NCI-H460 (cell line): Measurements from ENCODE around the gene CBL. TPM values are rescaled to one million over a fixed set of nuclear protein-coding genes. Genes with fewer than 3 reads are reported as not detected.
A peak's percentile ranks its signal among the peaks of the same experiment; 100 is the strongest.
"Not testable (repeated sequence)": the region's sequence is repeated elsewhere in the genome, so short reads cannot be mapped to it uniquely, and the experiment has no call there.

Source experiments
- DNase-seq: peaks from one replicate; pipeline ENCODE4 v3.0.0-alpha.2; 2016; ENCODE audit warnings: low read depth; ENCODE audit errors: extremely low read depth
- total RNA-seq: library from RNA; depleted of rRNA; stranded (reverse); fragments of >200 nt; shearing (Covaris generic); gene quantifications from 2 replicates; pipeline ENCODE4 v1.2.3, GENCODE V29; 2014

The CBL gene
- total RNA-seq, 1 experiment from 2014 or later, result 11.2 TPM

- DNase-seq, result no peak
Observed at GRCh38 chr11:119206511-119207414, 624 bp downstream of the CBL start.

- DNase-seq, result no peak
Observed at GRCh38 chr11:119207415-119207960, 1.3 kb downstream of the CBL start.

GRCh38 chr11:119209186-119209585, 3.0 kb downstream of the CBL start:
- DNase-seq, result no peak

- DNase-seq, result no peak
Observed at GRCh38 chr11:119210050-119210449, 3.9 kb downstream of the CBL start.

- peak; percentile 36 for DNase-seq
Observed at GRCh38 chr11:119218141-119218878, 12.2 kb downstream of the CBL start.

GRCh38 chr11:119222308-119222707, 16.2 kb downstream of the CBL start:
- no peak for DNase-seq

GRCh38 chr11:119222891-119223290, 16.8 kb downstream of the CBL start:
- DNase-seq, result no peak

GRCh38 chr11:119223856-119224255, 17.7 kb downstream of the CBL start:
- DNase-seq, result no peak

GRCh38 chr11:119228535-119229287, 22.6 kb downstream of the CBL start:
- DNase-seq, result not testable (repeated sequence)

- no peak for DNase-seq
Observed at GRCh38 chr11:119229288-119229672, 23.1 kb downstream of the CBL start.

- no peak for DNase-seq
Observed at GRCh38 chr11:119229741-119230140, 23.6 kb downstream of the CBL start.

- DNase-seq, result no peak
Observed at GRCh38 chr11:119236490-119236889, 30.4 kb downstream of the CBL start.

GRCh38 chr11:119236891-119237290, 30.8 kb downstream of the CBL start:
- no peak for DNase-seq

GRCh38 chr11:119237515-119237914, 31.4 kb downstream of the CBL start:
- no peak for DNase-seq

- no peak for DNase-seq
Observed at GRCh38 chr11:119248750-119249670, 42.9 kb downstream of the CBL start.

GRCh38 chr11:119249671-119250010, 43.5 kb downstream of the CBL start:
- DNase-seq, result no peak

GRCh38 chr11:119251114-119251513, 45.0 kb downstream of the CBL start:
- no peak for DNase-seq

GRCh38 chr11:119254239-119254638, 48.1 kb downstream of the CBL start:
- no peak for DNase-seq

GRCh38 chr11:119258180-119258579, 52.0 kb downstream of the CBL start:
- DNase-seq, result no peak

- DNase-seq, result no peak
Observed at GRCh38 chr11:119258983-119259382, 52.8 kb downstream of the CBL start.
